ENCODE results near the gene VSIG10L2.

VSIG10L2 gene

GRCh38 chr11:125948278-125949051 is 2.6 kb downstream of the VSIG10L2 start:
- no peak for DNase-seq

- DNase-seq = no peak
Measured at GRCh38 chr11:125949271-125950177, 3.7 kb downstream of the VSIG10L2 start.

DNA sequence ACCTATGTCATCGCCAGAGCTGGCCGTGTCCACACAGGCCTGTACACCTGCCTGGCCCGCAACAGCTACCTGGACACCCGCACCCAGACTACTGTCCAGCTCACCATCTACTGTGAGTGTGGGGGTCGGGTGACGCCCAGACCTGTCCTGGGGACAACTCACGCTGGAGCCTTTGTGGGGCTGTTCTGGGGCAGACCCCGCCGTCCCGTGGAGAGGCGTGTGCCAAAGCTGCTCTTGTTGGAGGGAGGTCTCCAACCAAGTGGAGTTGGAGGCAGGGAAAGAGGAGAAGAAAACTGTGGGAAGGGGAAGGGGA is 4.3 kb downstream of the VSIG10L2 start:
- no peak for DNase-seq

DNA sequence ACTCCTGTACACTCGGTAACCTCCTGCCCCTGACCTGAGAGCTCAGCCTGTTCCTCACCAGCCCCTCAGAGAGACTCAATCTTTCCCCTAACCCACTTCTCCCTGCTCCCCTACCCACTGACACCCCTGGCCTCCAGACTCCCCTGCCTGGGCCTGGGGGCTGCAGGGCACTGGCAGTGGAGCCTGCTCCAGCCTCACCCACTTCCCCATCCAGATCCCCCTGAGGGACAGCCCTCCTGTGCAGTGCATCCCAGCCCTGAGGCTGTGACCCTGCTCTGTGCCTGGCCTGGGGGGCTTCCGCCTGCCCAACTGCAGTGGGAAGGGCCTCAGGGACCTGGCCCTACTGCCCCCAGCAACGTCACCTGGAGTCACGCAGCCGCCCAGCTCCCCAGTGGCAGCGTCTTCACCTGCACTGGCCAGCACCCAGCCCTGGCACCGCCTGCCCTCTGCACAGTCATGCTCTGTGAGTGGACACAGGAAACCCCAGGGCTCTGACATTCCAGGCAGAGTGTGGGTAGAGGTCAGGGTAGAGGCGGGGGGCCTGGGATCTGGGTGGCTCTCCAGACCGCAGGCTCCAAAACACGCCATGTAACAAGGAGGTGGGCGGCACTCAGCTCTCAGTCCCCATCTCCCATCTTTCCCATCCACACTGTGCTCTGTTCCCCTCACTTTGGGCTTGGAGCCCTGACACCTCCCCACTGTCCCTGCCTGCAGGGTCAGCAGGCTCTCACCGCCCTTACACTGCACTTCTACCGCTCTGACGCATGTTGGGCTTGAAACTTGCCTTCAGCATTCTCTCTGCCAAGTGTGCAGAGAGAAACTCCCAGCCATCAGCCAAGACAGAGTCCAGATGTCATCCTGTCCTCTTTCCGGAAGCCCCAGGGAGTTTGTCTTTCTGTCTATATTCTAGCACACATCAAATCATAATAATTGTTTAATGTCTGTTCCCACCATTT is 5.1 kb downstream of the VSIG10L2 start:
- no peak for DNase-seq

- no peak for DNase-seq
Measured at GRCh38 chr11:125951731-125952130, 5.9 kb downstream of the VSIG10L2 start.

DNA sequence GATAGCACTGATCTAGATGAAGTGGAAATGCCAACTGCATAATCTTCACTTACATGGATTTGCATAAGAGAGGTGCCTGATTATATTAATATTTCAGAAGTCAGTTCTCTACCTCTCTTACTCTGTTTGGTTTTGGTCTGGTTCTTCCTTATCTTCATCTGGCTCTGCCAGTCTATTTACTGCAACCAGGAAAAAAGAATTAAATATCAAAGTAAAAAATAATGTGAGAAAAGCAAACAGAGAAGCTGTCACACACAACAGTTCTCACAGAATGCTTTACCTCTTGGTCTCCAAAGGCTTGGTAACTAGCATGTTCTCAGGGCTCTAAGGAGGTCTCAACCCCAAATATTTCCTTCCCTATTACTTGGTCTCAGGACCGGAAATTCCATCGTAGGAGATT is 6.7 kb downstream of the VSIG10L2 start:
- DNase-seq = no peak

- DNase-seq = no peak
Measured at GRCh38 chr11:125952973-125953372, 7.1 kb downstream of the VSIG10L2 start.

DNA sequence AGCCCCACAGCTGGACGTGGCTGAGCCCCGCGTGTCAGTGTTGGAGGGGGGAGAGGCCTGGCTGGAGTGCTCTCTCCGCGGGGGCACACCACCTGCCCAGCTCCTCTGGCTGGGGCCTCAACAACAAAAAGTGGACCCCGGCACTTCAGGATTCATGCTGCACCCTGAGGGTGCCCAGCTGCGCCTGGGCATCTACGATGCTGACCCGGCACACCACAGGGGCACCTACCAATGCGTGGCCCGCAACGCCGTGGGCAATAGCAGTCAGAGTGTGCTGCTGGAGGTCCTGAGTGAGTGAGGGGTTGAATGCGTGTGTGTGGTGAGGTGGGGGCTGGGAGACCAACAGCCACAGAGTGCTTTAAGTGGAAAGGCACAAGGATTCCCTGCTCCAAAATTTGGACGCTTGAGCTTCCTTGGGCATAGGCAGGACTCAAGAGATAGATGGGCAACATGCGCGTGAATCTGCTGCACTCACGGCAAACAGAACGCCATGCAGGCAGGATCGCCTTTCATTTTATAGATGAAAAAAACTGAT is 7.6 kb downstream of the VSIG10L2 start:
- DNase-seq = no peak

DNA sequence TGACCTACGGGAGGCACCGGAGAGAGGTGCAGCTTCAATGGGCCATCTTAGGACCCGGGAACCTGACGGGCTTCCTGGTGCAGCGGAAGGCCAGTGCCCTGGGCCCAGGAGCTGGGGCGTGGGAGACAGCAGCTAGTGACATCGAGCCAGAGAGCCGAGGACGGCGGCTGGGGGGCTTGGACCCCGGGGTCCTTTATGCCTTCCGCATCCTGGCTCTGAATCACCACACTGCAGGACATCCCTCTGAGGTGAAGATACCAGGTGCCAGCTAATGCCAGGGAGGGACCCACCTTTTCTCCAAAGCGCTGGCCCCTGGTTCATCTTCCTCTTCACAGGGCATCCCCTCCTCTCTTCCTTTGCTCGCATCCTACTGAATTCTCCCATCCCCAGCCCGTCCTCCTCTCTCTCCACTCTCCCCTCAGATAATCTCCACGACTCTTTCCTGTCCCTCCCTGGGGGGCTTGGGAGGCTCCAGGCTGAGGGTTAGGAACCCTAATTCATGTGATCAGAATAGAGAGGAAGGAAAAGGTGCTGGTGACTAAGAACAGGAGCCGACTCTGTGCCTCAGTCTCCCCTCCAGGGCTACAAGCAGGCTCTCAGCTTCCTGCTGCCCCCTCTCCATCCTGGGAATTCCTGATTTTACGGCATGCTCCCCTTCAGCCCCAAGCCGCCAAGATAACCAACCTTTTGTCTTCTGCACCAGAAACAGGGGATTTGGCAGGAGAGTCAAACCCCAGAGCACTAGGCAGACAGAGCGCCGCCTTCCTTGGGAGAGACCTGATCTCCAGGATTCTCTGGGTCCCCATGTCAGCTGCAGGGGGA is 8.5 kb downstream of the VSIG10L2 start:
- no peak for DNase-seq

- DNase-seq = no peak
Measured at GRCh38 chr11:125954945-125955640, 9.2 kb downstream of the VSIG10L2 start.

DNA sequence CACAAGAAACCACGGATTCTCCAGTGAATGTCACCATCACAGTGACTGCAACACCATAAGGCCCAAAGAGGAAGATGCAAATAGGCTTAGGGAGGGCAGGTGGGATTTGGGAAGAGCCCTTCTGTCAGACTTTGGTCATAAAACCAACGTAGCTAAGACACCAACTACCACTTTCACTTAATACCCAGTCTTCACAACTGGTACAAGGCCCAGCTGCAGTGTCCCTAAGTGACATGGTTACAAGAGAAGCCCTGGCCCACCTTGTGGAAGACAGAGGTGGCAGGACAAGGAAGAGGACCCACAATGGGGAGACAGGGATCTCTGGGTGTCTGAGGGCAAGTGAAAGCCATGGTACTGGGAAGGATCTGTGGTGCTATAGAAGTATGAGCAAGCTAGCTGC is 10.0 kb downstream of the VSIG10L2 start:
- DNase-seq = no peak

- no peak for DNase-seq
Measured at GRCh38 chr11:125956391-125957134, 10.7 kb downstream of the VSIG10L2 start.

DNA sequence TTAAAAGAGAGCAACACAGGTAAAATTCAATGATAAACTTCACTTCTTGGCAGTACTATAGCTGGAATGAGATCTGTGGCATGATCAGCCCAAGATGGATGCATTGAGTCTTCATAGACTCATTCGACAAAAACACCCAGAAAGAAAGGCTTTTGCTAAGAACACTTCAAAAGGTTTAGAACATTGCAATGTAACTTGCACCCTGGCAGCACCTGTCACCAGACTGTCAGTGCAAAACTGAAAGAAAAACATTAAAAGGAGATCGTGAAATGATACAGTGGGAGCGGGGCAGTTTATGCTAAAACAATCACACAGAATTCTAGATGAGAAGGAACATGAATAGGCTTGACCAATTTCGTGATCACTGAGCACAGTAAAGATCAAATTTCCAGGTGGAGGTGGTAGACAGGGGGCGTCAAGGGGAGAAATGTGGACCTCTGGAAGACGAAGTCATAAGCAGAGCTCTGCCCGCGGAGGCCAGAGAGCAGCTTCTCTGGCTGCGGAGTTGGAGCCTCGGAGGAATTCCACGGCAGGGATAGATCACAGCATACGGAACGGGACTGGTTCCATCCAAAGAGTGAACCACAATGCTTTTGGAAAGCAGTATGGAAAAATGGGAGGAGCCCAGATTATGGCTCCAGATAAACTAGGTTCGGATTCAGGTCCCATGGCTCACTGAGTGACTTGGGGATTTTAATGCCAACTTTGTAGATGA is 11.9 kb downstream of the VSIG10L2 start:
- no peak for DNase-seq

DNA sequence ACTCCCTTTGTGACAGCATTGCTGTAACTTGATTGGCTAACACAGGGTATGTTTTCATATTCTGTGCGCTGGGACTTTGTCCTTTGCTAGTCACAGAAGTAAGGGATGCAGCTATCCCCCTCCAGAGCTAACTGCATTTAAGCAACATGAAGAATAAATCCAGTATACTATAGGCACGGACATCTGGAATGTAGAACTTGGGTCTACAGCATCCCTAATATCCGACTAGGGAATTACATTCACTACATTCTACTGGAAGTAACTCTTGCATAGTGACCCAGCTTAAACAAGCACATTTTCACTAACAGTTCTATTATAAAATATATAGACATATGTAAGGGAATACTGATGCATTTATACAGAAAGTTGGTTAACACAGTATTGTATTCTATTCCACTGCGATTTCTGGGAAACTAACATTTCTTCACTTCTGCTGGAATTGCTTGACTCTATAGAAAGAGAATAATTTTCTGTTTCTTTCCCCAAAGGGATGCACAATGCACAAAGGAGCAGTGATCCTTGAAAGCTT is 13.1 kb downstream of the VSIG10L2 start:
- DNase-seq = no peak

- DNase-seq = no peak
Measured at GRCh38 chr11:125959511-125959910, 13.7 kb downstream of the VSIG10L2 start.

- DNase-seq = no peak
Measured at GRCh38 chr11:125959931-125960330, 14.1 kb downstream of the VSIG10L2 start.

- DNase-seq = no peak
Measured at GRCh38 chr11:125960771-125961170, 14.9 kb downstream of the VSIG10L2 start.

DNA sequence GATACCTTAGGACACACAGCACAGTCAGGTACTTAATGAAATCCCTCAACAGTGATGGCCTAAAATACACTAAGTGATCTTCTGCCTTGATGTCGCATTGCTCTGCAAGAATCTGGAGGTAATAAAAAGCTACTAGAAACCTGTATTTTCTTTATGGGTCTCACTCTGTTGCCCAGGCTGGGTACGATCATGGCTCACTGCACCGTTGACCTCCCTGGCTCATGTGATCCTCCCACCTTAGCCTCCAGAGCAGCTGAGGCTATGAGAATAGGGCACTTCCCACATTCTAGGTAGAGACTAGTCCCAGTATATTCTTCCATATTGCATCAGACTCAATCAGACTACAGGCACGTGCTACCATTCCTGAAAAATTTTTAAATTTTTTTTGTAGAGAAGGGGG is 21.7 kb downstream of the VSIG10L2 start:
- no peak for DNase-seq

- no peak for DNase-seq
Measured at GRCh38 chr11:125968354-125968753, 22.5 kb downstream of the VSIG10L2 start.

- no peak for DNase-seq
Measured at GRCh38 chr11:125971618-125972017, 25.8 kb downstream of the VSIG10L2 start.

Data from stimulated activated naive CD4-positive, alpha-beta T cell (primary cell).